ENCODE results near the gene HLA-DOA.

DNA sequence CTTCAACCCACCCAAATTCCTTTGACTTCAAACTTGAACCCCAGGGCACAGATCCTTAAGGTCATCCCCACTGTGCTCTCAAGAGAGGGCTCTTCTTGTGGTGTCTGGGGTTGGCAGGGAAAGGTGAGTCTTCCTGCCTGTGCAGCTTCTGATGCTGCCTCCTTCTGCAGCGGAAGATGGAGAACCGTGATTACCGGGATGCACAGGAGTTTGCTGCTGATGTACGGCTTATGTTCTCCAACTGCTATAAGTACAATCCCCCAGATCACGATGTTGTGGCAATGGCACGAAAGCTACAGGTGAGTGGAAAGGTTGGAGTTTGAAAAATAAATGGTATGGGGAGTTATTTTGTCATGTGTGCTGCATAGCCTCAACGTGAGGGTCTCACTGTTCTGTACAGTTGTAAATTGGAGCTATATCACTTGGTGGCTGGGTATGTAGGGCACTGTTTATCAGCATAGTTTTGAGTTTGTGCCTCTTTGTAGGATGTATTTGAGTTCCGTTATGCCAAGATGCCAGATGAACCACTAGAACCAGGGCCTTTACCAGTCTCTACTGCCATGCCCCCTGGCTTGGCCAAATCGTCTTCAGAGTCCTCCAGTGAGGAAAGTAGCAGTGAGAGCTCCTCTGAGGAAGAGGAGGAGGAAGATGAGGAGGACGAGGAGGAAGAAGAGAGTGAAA is 32.0 kb downstream of the HLA-DOA start:
- TF ChIP-seq, protein P1, sequence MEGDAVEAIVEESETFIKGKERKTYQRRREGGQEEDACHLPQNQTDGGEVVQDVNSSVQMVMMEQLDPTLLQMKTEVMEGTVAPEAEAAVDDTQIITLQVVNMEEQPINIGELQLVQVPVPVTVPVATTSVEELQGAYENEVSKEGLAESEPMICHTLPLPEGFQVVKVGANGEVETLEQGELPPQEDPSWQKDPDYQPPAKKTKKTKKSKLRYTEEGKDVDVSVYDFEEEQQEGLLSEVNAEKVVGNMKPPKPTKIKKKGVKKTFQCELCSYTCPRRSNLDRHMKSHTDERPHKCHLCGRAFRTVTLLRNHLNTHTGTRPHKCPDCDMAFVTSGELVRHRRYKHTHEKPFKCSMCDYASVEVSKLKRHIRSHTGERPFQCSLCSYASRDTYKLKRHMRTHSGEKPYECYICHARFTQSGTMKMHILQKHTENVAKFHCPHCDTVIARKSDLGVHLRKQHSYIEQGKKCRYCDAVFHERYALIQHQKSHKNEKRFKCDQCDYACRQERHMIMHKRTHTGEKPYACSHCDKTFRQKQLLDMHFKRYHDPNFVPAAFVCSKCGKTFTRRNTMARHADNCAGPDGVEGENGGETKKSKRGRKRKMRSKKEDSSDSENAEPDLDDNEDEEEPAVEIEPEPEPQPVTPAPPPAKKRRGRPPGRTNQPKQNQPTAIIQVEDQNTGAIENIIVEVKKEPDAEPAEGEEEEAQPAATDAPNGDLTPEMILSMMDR (IDR thresholded peaks at IDR 0.05), result no peak
- TF ChIP-seq POLR2AphosphoS5 (IDR thresholded peaks at IDR 0.05), result no peak
